Mesendoderm (in vitro differentiated cells): ENCODE measurements around the gene FAM171A1.

ENCODE experiments used
- DNase-seq: peaks from one replicate; pipeline ENCODE4 v3.0.0; 2013
- H2AK5ac ChIP-seq: 2 replicates; pipeline ENCODE4 v1.6.1; 2013; ENCODE audit warnings: low read length, inconsistent platforms
- H2BK120ac ChIP-seq: 2 replicates; pipeline ENCODE4 v1.6.1; 2013; ENCODE audit warnings: low read depth, mild to moderate bottlenecking, low read length, moderate library complexity, mixed read lengths
- H2BK15ac ChIP-seq: replicated peaks from 2 replicates; pipeline ENCODE4 v1.6.1; 2013; ENCODE audit warnings: low read depth, mild to moderate bottlenecking, moderate library complexity
- H2BK5ac ChIP-seq: 2 replicates; pipeline ENCODE4 v1.6.1; 2013; ENCODE audit warnings: low read length, inconsistent platforms
- H3K18ac ChIP-seq: 2 replicates; pipeline ENCODE4 v1.6.1; 2013; ENCODE audit warnings: mild to moderate bottlenecking, low read length, mixed read lengths
- H3K23ac ChIP-seq: one replicate; pipeline ENCODE4 v1.6.1; 2013; ENCODE audit warnings: low read length
- H3K27ac ChIP-seq: 2 replicates; pipeline ENCODE4 v1.5.1; 2013; ENCODE audit warnings: low read depth, mild to moderate bottlenecking, inconsistent platforms, low read length, moderate library complexity
- H3K27me3 ChIP-seq: 2 replicates; pipeline ENCODE4 v1.6.1; 2013; ENCODE audit warnings: low read length, control low read depth, mild to moderate bottlenecking, inconsistent platforms; ENCODE audit not compliant: insufficient read depth, poor library complexity
- H3K36me3 ChIP-seq: 2 replicates; pipeline ENCODE4 v1.6.1; 2013; ENCODE audit warnings: low read length, inconsistent platforms; ENCODE audit not compliant: control insufficient read depth, insufficient read depth
- H3K4ac ChIP-seq: one replicate; pipeline ENCODE4 v1.6.1; 2013; ENCODE audit warnings: low read depth, mild to moderate bottlenecking, low read length, moderate library complexity
- H3K4me1 ChIP-seq: 2 replicates; pipeline ENCODE4 v1.6.1; 2013; ENCODE audit warnings: low read depth, low read length, inconsistent platforms; ENCODE audit not compliant: control insufficient read depth
- H3K4me2 ChIP-seq: 2 replicates; pipeline ENCODE4 v1.6.1; 2013; ENCODE audit warnings: low read length
- H3K4me3 ChIP-seq: 2 replicates; pipeline ENCODE4 v1.5.1; 2013; ENCODE audit warnings: mild to moderate bottlenecking, low read length
- H3K56ac ChIP-seq: one replicate; pipeline ENCODE4 v1.6.1; 2013; ENCODE audit warnings: low read length
- H3K79me1 ChIP-seq: 2 replicates; pipeline ENCODE4 v1.6.1; 2013; ENCODE audit warnings: low read length, inconsistent platforms
- H3K79me2 ChIP-seq: 2 replicates; pipeline ENCODE4 v1.6.1; 2013; ENCODE audit warnings: mild to moderate bottlenecking, low read length; ENCODE audit not compliant: control insufficient read depth, insufficient read depth
- H3K9ac ChIP-seq: 2 replicates; pipeline ENCODE4 v1.6.1; 2013; ENCODE audit warnings: low read length, inconsistent platforms
- H4K5ac ChIP-seq: one replicate; pipeline ENCODE4 v1.6.1; 2013; ENCODE audit warnings: low read length
- H4K8ac ChIP-seq: one replicate; pipeline ENCODE4 v1.6.1; 2013; ENCODE audit warnings: low read depth, mild to moderate bottlenecking, control low read depth, low read length, moderate library complexity
- WGBS: extraction: QIAGEN DNeasy Blood & Tissue Kit; methylation state at CpG from one replicate; pipeline ENCODE4 v1.1.7; 2013; ENCODE audit warnings: low lambda C conversion rate, missing lambda C conversion rate; ENCODE audit not compliant: insufficient coverage; ENCODE audit errors: extremely low coverage; 5-methylcytosine and 5-hydroxymethylcytosine counted together

Gene FAM171A1

DNA sequence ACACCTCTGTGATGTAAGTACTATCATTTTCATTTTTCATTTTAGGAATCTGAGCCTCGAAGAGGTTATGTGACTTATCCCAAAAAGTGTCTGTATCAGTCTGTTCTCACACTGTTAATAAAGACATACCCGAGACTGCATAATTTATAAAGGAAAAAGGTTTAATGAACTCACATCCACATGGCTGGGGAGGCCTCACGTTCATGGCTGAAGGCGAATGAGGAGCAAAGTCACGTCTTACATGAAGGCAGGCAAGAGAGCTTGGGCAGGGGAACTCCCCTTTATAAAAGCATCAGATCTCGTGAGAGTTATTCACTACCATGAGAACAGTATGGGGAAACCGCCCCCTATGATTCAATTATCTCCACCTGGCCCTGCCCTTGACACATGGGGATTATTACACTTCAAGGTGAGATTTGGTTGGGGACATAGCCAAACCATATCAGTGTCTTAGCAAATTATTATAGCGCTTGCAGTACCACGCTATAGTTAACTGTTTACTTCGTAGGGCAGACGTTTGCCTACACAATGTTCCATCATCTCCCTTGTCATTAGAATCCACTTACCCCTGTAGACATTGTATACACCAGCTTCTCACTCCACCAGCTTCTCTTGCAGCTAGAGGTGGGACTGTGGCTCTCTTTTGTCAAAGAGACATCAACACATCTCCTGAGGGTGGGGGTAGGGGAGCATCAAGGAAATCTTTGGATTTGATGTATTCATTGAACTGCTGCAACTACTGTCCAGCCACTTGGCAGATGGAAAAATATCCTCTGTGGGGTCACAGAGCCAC lies 187.2 kb downstream of the FAM171A1 start:
- H2BK120ac ChIP-seq = no peak overlapping the region
- H3K79me2 ChIP-seq = no peaks in the 10 kb centered on the region
- no peak overlapping the region for H3K9ac ChIP-seq
- no peak overlapping the region for H2AK5ac ChIP-seq
- H2BK5ac ChIP-seq = no peak overlapping the region
- no peaks in the 10 kb centered on the region for H3K4me1 ChIP-seq
- DNase-seq = no peak
- H3K4me3 ChIP-seq = no peak overlapping the region
- no peak overlapping the region for H3K4ac ChIP-seq
- no peaks in the 10 kb centered on the region for H3K27me3 ChIP-seq
- no peak overlapping the region for H3K27ac ChIP-seq
- H3K56ac ChIP-seq = no peak overlapping the region
- H3K18ac ChIP-seq = no peak overlapping the region
- H4K8ac ChIP-seq = no peak overlapping the region
- WGBS = no CpG with 5 or more reads among the region's 11 CpGs
- H2BK15ac ChIP-seq = no peak overlapping the region
- no peaks in the 10 kb centered on the region for H3K36me3 ChIP-seq
- no peak overlapping the region for H3K4me2 ChIP-seq
- no peak overlapping the region for H3K23ac ChIP-seq
- no peaks in the 10 kb centered on the region for H3K79me1 ChIP-seq
- no peak overlapping the region for H4K5ac ChIP-seq

DNA sequence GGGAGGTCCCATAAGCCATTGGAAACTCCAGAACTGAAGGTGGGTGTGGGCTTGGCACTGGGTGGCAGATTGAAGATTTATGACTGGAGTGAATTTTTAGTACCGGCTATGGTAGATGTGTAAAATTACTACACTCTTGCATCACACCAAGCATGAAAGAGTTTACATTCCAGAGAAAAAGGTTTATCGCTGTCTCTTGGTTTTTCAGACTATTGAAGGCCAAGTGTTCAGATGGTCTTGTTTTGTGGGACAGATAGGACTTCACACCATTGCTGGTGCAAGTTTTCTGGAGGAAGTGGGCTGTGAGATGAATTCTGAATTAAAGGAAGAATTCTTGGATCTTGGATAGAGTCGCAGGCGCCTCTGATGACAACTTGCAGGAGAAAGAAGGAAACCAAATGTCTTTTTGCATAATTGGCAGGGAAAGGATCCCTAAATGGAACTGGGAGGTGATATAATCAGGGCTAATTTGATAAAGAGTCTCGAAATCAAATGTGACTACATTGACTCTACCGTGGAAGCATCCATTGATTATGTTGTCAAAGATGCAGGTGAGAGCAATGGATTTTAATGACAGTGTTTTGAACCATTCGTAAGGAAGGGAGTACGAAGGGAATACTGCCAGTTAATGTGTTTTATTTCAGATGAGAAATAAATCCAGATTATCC lies 188.4 kb downstream of the FAM171A1 start:
- no CpG with 5 or more reads among the region's 8 CpGs for WGBS
- no peak overlapping the region for H4K8ac ChIP-seq
- H2AK5ac ChIP-seq = no peak overlapping the region
- no peak for DNase-seq
- no peaks in the 10 kb centered on the region for H3K36me3 ChIP-seq
- no peak overlapping the region for H3K27ac ChIP-seq
- no peaks in the 10 kb centered on the region for H3K4me1 ChIP-seq
- H2BK5ac ChIP-seq = no peak overlapping the region
- H3K23ac ChIP-seq = no peak overlapping the region
- no peaks in the 10 kb centered on the region for H3K79me2 ChIP-seq
- H4K5ac ChIP-seq = no peak overlapping the region
- H3K18ac ChIP-seq = no peak overlapping the region
- H3K4me3 ChIP-seq = no peak overlapping the region
- H3K27me3 ChIP-seq = no peaks in the 10 kb centered on the region
- H2BK15ac ChIP-seq = no peak overlapping the region
- H3K56ac ChIP-seq = no peak overlapping the region
- H3K9ac ChIP-seq = no peak overlapping the region
- H3K4me2 ChIP-seq = no peak overlapping the region
- no peaks in the 10 kb centered on the region for H3K79me1 ChIP-seq
- no peak overlapping the region for H3K4ac ChIP-seq
- H2BK120ac ChIP-seq = no peak overlapping the region

GRCh38 chr10:15181576-15182156 lies 189.4 kb downstream of the FAM171A1 start:
- H3K4me1 ChIP-seq = no peaks in the 10 kb centered on the region
- no peak overlapping the region for H2AK5ac ChIP-seq
- H2BK15ac ChIP-seq = no peak overlapping the region
- H2BK5ac ChIP-seq = no peak overlapping the region
- no peak overlapping the region for H4K8ac ChIP-seq
- no peaks in the 10 kb centered on the region for H3K36me3 ChIP-seq
- H4K5ac ChIP-seq = no peak overlapping the region
- no peak for DNase-seq
- no peaks in the 10 kb centered on the region for H3K79me2 ChIP-seq
- no peaks in the 10 kb centered on the region for H3K27me3 ChIP-seq
- no peak overlapping the region for H3K56ac ChIP-seq
- no peaks in the 10 kb centered on the region for H3K79me1 ChIP-seq
- H3K27ac ChIP-seq = no peak overlapping the region
- H3K18ac ChIP-seq = no peak overlapping the region
- WGBS = no CpG with 5 or more reads among the region's 2 CpGs
- no peak overlapping the region for H3K23ac ChIP-seq
- H2BK120ac ChIP-seq = no peak overlapping the region
- H3K4me2 ChIP-seq = no peak overlapping the region
- H3K4ac ChIP-seq = no peak overlapping the region
- H3K9ac ChIP-seq = no peak overlapping the region
- no peak overlapping the region for H3K4me3 ChIP-seq

GRCh38 chr10:15180736-15181135 lies 190.4 kb downstream of the FAM171A1 start:
- no peaks in the 10 kb centered on the region for H3K79me1 ChIP-seq
- no peaks in the 10 kb centered on the region for H3K4me1 ChIP-seq

DNA sequence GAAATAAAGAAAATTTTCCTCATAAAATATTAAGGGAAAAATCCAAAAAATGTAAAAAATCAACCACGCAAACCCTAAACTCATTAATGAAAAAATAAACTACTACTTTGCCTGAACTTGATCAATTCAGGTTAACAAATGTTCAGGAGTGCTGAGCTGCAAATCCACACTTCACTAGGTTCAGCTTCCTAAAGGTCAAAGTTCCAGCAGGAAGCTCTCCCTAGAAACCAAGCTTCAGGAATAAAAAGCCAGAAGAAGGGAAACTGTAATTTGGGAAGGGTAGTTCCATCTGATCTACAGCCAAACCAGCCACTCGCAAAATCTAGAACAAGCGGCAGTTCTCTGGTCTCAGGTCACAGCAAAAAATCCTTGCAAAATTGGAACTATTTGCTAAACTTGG lies 194.8 kb downstream of the FAM171A1 start:
- H2BK15ac ChIP-seq = no peak overlapping the region
- no peak overlapping the region for H3K4me3 ChIP-seq
- no peak overlapping the region for H3K27ac ChIP-seq
- no peak overlapping the region for H3K4ac ChIP-seq
- H2BK120ac ChIP-seq = no peak overlapping the region
- no peak overlapping the region for H3K4me2 ChIP-seq
- H3K9ac ChIP-seq = no peak overlapping the region
- no peaks in the 10 kb centered on the region for H3K27me3 ChIP-seq
- no peaks in the 10 kb centered on the region for H3K4me1 ChIP-seq
- H3K36me3 ChIP-seq = no peaks in the 10 kb centered on the region
- H4K5ac ChIP-seq = no peak overlapping the region
- H3K79me2 ChIP-seq = no peaks in the 10 kb centered on the region
- 100% methylated on average over 1 of the region's 3 CpGs for WGBS
- H3K18ac ChIP-seq = no peak overlapping the region
- H3K79me1 ChIP-seq = no peaks in the 10 kb centered on the region
- H4K8ac ChIP-seq = no peak overlapping the region
- H3K56ac ChIP-seq = no peak overlapping the region
- H2BK5ac ChIP-seq = no peak overlapping the region
- H2AK5ac ChIP-seq = no peak overlapping the region
- DNase-seq = no peak
- H3K23ac ChIP-seq = no peak overlapping the region

More at GRCh38 chr10:15180736-15181135, 190.4 kb downstream of the FAM171A1 start:
- no peak overlapping the region for H3K4ac ChIP-seq
- no peak for DNase-seq
- H2BK15ac ChIP-seq = no peak overlapping the region
- no peak overlapping the region for H3K23ac ChIP-seq
- no peak overlapping the region for H3K4me3 ChIP-seq
- H3K79me2 ChIP-seq = no peaks in the 10 kb centered on the region
- H3K27me3 ChIP-seq = no peaks in the 10 kb centered on the region
- no peak overlapping the region for H3K56ac ChIP-seq
- no peak overlapping the region for H3K18ac ChIP-seq
- H2BK120ac ChIP-seq = no peak overlapping the region
- no peak overlapping the region for H4K8ac ChIP-seq
- H3K27ac ChIP-seq = no peak overlapping the region
- no peak overlapping the region for H3K4me2 ChIP-seq
- no CpG with 5 or more reads among the region's 5 CpGs for WGBS
- no peak overlapping the region for H2BK5ac ChIP-seq
- no peak overlapping the region for H4K5ac ChIP-seq
- no peak overlapping the region for H2AK5ac ChIP-seq
- H3K9ac ChIP-seq = no peak overlapping the region
- H3K36me3 ChIP-seq = no peaks in the 10 kb centered on the region
